Smooth muscle cell (in vitro differentiated cells): ENCODE data around the gene LMNTD2. TPM values are rescaled to one million over a fixed set of nuclear protein-coding genes. Genes with fewer than 3 reads are reported as not detected.

Experiments used
- DNase-seq: peaks from one replicate; lab custom pipeline; 2025; ENCODE audit not compliant: unreplicated experiment; lab: John Stamatoyannopoulos, UW
- H2AFZ ChIP-seq: fragments of 200-600 bp; sonication (generic); 2 replicates; pipeline ENCODE4 v1.6.0; 2016; ENCODE audit warnings: antibody characterized with exemption, low read depth, mild to moderate bottlenecking
- H3F3A ChIP-seq: fragments of 200-600 bp; sonication (generic); 2 replicates; pipeline ENCODE4 v1.6.0; 2017; ENCODE audit warnings: antibody characterized with exemption, low read depth
- H3K27ac ChIP-seq: fragments of 200-600 bp; sonication (generic); 2 replicates; pipeline ENCODE4 v1.5.1; 2016; ENCODE audit warnings: low read depth, mild to moderate bottlenecking
- H3K27me3 ChIP-seq: fragments of 200-600 bp; sonication (generic); 2 replicates; pipeline ENCODE4 v1.6.1; 2016; ENCODE audit warnings: low read depth, mild to moderate bottlenecking
- H3K36me3 ChIP-seq: fragments of 200-600 bp; sonication (generic); 2 replicates; pipeline ENCODE4 v1.5.1; 2016; ENCODE audit warnings: low read depth
- H3K4me1 ChIP-seq: fragments of 200-600 bp; sonication (generic); 2 replicates; pipeline ENCODE4 v1.5.1; 2016; ENCODE audit warnings: low read depth
- H3K4me2 ChIP-seq: fragments of 200-600 bp; sonication (generic); 2 replicates; pipeline ENCODE4 v1.6.0; 2016; ENCODE audit warnings: mild to moderate bottlenecking
- H3K4me3 ChIP-seq: fragments of 200-600 bp; sonication (generic); 2 replicates; pipeline ENCODE4 v1.5.1; 2016; ENCODE audit warnings: mild to moderate bottlenecking
- H3K79me2 ChIP-seq: fragments of 200-600 bp; sonication (generic); 2 replicates; pipeline ENCODE4 v1.6.0; 2016; ENCODE audit warnings: low read depth, mild to moderate bottlenecking
- H3K9ac ChIP-seq: fragments of 200-600 bp; sonication (generic); 2 replicates; pipeline ENCODE4 v1.6.0; 2016; ENCODE audit warnings: low read depth
- H3K9me3 ChIP-seq: fragments of 200-600 bp; sonication (generic); replicated peaks from 2 replicates; pipeline ENCODE4 v1.5.1; 2016; ENCODE audit warnings: low read depth
- H4K20me1 ChIP-seq: fragments of 200-600 bp; sonication (generic); 2 replicates; pipeline ENCODE4 v1.6.0; 2016; ENCODE audit warnings: low read depth
- WGBS: methylation state at CpG from one replicate; pipeline ENCODE4 v1.1.7; 2016; ENCODE audit warnings: low lambda C conversion rate; 5-methylcytosine and 5-hydroxymethylcytosine counted together
- polyA plus RNA-seq: library from polyadenylated mRNA; unstranded; fragments of >200 nt; fragmentation: Nextera tagmentation; extraction: Ambion mirVana; gene quantifications from 2 replicates; pipeline ENCODE4 v1.2.1, GENCODE V29; 2016
- total RNA-seq: library from RNA; depleted of rRNA; stranded (reverse); fragments of >200 nt; gene quantifications from 2 replicates; pipeline ENCODE4 v1.2.3, GENCODE V29; 2014
- TF ChIP-seq, protein P1 (sequence below): fragments of 200-600 bp; sonication (generic); IDR thresholded peaks from 2 replicates; pipeline ENCODE4 v1.5.1; 2017; ENCODE audit warnings: borderline replicate concordance, mild to moderate bottlenecking, antibody characterized with exemption; ENCODE audit not compliant: insufficient read depth, poor library complexity, severe bottlenecking

The LMNTD2 gene
- total and polyA plus RNA-seq, 2 experiments from 2014 or later: 3.6 TPM; not detected in 1

DNA sequence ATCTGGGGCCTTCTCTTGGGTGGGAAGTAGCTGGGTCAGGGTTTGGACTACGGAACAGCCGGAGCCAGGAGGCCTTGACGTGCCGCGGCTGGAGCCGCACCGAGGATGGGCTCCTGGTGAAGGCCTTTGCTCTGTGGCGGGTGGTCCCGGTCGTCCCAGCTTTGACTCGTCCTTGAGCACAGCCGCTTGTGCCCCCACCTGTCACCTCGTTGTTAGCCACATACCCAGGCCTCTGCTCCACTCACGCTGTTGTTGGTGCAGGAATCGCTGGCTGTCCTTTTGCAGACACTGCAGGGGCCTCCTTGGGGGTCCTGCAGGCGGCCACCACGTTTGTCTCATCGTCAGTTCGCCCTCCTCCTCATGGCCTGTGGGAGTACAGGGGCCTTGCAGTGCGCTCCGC, 32.8 kb upstream of the LMNTD2 start:
- no peak overlapping the region for H3K4me3 ChIP-seq
- H3K9ac ChIP-seq: no peak overlapping the region
- peaks cover 85% of the 10 kb centered on the region for H4K20me1 ChIP-seq
- no peaks in the 10 kb centered on the region for H3F3A ChIP-seq
- no peak for DNase-seq
- peaks cover 48% of the 10 kb centered on the region for H3K79me2 ChIP-seq
- 98% methylated on average over 21 of the region's 21 CpGs for WGBS
- TF ChIP-seq, protein P1, sequence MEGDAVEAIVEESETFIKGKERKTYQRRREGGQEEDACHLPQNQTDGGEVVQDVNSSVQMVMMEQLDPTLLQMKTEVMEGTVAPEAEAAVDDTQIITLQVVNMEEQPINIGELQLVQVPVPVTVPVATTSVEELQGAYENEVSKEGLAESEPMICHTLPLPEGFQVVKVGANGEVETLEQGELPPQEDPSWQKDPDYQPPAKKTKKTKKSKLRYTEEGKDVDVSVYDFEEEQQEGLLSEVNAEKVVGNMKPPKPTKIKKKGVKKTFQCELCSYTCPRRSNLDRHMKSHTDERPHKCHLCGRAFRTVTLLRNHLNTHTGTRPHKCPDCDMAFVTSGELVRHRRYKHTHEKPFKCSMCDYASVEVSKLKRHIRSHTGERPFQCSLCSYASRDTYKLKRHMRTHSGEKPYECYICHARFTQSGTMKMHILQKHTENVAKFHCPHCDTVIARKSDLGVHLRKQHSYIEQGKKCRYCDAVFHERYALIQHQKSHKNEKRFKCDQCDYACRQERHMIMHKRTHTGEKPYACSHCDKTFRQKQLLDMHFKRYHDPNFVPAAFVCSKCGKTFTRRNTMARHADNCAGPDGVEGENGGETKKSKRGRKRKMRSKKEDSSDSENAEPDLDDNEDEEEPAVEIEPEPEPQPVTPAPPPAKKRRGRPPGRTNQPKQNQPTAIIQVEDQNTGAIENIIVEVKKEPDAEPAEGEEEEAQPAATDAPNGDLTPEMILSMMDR: no peak
- no peak overlapping the region for H3K4me2 ChIP-seq
- H3K9me3 ChIP-seq: no peaks in the 10 kb centered on the region
- peaks cover 6% of the 10 kb centered on the region for H3K36me3 ChIP-seq
- H3K27me3 ChIP-seq: no peaks in the 10 kb centered on the region
- no peak overlapping the region for H3K27ac ChIP-seq
- no peak overlapping the region for H2AFZ ChIP-seq
- H3K4me1 ChIP-seq: no peaks in the 10 kb centered on the region

DNA sequence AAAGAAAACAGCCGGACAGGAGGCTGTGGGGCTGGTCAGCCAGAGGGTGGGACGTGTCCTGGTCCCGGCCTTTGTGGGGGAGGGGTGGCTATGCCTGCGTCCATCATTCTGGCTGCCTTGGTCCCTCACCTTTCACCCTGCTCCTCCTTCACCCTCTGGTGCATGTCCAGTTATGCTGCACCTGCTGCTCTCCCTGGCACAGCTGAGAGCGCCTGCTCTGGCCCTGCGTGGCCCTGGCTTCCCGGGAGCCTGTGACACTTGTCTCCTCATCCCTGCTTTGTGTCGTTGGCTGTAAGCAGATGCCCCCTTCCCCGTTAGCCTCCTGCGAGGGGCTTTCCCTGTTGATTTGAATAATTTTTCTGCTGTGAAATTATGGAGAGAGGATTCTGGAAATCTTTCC, 32.4 kb upstream of the LMNTD2 start:
- Histone ChIP-seq H3F3A (no peaks in the 10 kb centered on the region), H3K4me2 (no peak overlapping the region), H3K27ac (no peak overlapping the region), H2AFZ (no peak overlapping the region), H3K27me3 (no peaks in the 10 kb centered on the region), H3K9me3 (no peaks in the 10 kb centered on the region), H3K79me2 (peaks cover 48% of the 10 kb centered on the region), H3K4me3 (no peak overlapping the region), H3K9ac (no peak overlapping the region), H3K4me1 (no peaks in the 10 kb centered on the region), H4K20me1 (peaks cover 85% of the 10 kb centered on the region), H3K36me3 (peaks cover 6% of the 10 kb centered on the region)
- TF ChIP-seq, protein P1: no peak
- 98% methylated on average over 10 of the region's 10 CpGs for WGBS
- no peak for DNase-seq

DNA sequence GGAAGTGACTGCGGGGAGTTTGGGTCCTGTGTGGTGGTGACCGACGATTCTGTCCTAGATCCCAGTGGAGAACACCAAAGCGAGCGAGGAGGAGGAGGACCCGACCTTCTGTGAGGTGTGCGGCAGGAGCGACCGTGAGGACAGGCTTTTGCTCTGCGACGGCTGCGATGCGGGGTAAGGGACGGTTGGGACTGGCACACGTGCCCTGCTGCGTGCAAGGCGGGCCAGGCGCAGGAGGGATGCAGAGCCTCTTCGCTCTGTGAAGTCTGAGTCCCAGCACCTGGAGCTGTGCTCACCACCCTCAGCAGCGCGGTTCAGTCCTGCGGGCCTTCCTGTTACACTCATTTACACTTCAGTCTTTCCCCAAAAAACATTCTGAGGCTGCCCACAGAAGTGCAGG, 32.0 kb upstream of the LMNTD2 start:
- no peak for DNase-seq
- Histone ChIP-seq H3K27ac (no peak overlapping the region), H3K4me3 (no peak overlapping the region), H4K20me1 (peaks cover 85% of the 10 kb centered on the region), H3F3A (no peaks in the 10 kb centered on the region), H2AFZ (no peak overlapping the region), H3K27me3 (no peaks in the 10 kb centered on the region), H3K9ac (no peak overlapping the region), H3K4me2 (no peak overlapping the region), H3K36me3 (peaks cover 6% of the 10 kb centered on the region), H3K9me3 (no peaks in the 10 kb centered on the region), H3K79me2 (peaks cover 48% of the 10 kb centered on the region), H3K4me1 (no peaks in the 10 kb centered on the region)
- WGBS: 99% methylated on average over 22 of the region's 22 CpGs
- TF ChIP-seq, protein P1: no peak

DNA sequence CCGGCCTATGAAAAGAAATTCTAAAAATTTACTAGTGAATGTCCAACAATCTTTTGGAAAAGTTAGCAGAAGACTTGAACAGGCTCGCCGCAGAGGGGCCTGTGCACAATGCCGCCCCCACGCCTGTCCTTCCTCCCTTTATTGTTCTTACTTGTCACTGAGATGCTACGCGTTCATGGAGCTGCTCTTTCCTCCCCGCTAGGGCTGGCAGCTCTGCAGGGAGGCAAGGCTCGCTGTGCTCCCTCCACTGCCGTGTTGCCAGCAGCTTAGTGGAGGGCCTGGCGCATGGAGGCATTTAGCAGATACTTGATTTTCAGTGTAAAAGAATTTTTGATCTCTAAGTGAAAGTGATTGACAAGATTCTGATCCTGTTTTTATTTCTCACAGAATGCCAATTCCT, 30.5 kb upstream of the LMNTD2 start:
- TF ChIP-seq, protein P1: no peak
- no peaks in the 10 kb centered on the region for H3F3A ChIP-seq
- no peak for DNase-seq
- no peaks in the 10 kb centered on the region for H3K27me3 ChIP-seq
- peaks cover 42% of the 10 kb centered on the region for H3K79me2 ChIP-seq
- no peaks in the 10 kb centered on the region for H3K9me3 ChIP-seq
- H3K27ac ChIP-seq: no peak overlapping the region
- 92% methylated on average over 11 of the region's 11 CpGs for WGBS
- H3K4me3 ChIP-seq: no peak overlapping the region
- H3K36me3 ChIP-seq: peaks cover 6% of the 10 kb centered on the region
- no peak overlapping the region for H2AFZ ChIP-seq
- H3K9ac ChIP-seq: no peak overlapping the region
- no peak overlapping the region for H3K4me2 ChIP-seq
- H3K4me1 ChIP-seq: no peaks in the 10 kb centered on the region
- H4K20me1 ChIP-seq: peaks cover 86% of the 10 kb centered on the region
